Epidermal melanocyte (primary cell): ENCODE measurements around the gene NRTN.
A peak's percentile ranks its signal among the peaks of the same experiment; 100 is the strongest.

Experiments used
- DNase-seq: peaks from one replicate; pipeline ENCODE4 v3.0.0; 2011; ENCODE audit warnings: low spot score; ENCODE audit not compliant: insufficient read length

Gene NRTN

GRCh38 chr19:5811117-5811516 lies 6.2 kb downstream of the NRTN start:
- no peak for DNase-seq

- DNase-seq, result no peak
Observed at GRCh38 chr19:5814123-5814851, 9.4 kb downstream of the NRTN start.

- no peak for DNase-seq
Observed at GRCh38 chr19:5814852-5815246, 10.0 kb downstream of the NRTN start.

- no peak for DNase-seq
Observed at GRCh38 chr19:5817218-5817617, 12.4 kb downstream of the NRTN start.

- no peak for DNase-seq
Observed at GRCh38 chr19:5818594-5818993, 13.7 kb downstream of the NRTN start.

GRCh38 chr19:5820785-5821184 lies 15.9 kb downstream of the NRTN start:
- DNase-seq, result no peak

GRCh38 chr19:5821521-5822180 lies 16.8 kb downstream of the NRTN start:
- no peak for DNase-seq

- no peak for DNase-seq
Observed at GRCh38 chr19:5822181-5822844, 17.4 kb downstream of the NRTN start.

- no peak for DNase-seq
Observed at GRCh38 chr19:5823579-5824281, 18.9 kb downstream of the NRTN start.

GRCh38 chr19:5824751-5825150 lies 19.9 kb downstream of the NRTN start:
- no peak for DNase-seq

GRCh38 chr19:5825178-5825577 lies 20.3 kb downstream of the NRTN start:
- DNase-seq, result no peak

- no peak for DNase-seq
Observed at GRCh38 chr19:5826531-5827341, 21.9 kb downstream of the NRTN start.

- DNase-seq, result no peak
Observed at GRCh38 chr19:5827342-5827890, 22.5 kb downstream of the NRTN start.

GRCh38 chr19:5827891-5828660 lies 23.2 kb downstream of the NRTN start:
- DNase-seq, result peak; percentile 86

GRCh38 chr19:5828661-5829566 lies 24.0 kb downstream of the NRTN start:
- DNase-seq, result peak; percentile 19

- DNase-seq, result peak; percentile 18
Observed at GRCh38 chr19:5829567-5830310, 24.9 kb downstream of the NRTN start.

- DNase-seq, result peak; percentile 12
Observed at GRCh38 chr19:5831159-5831558, 26.3 kb downstream of the NRTN start.

- DNase-seq, result no peak
Observed at GRCh38 chr19:5832061-5832460, 27.2 kb downstream of the NRTN start.
